ENCODE data around the gene NACC1. TPM values are rescaled to one million over a fixed set of nuclear protein-coding genes. Genes with fewer than 3 reads are reported as not detected.
A peak's percentile ranks its signal among the peaks of the same experiment; 100 is the strongest.

NACC1 gene
- total and polyA plus RNA-seq, 2 of the 13 experiments (the other 11 are each of a cell fraction or from before 2014, with no cell fraction given): 31.8 to 42.3 TPM

DNA sequence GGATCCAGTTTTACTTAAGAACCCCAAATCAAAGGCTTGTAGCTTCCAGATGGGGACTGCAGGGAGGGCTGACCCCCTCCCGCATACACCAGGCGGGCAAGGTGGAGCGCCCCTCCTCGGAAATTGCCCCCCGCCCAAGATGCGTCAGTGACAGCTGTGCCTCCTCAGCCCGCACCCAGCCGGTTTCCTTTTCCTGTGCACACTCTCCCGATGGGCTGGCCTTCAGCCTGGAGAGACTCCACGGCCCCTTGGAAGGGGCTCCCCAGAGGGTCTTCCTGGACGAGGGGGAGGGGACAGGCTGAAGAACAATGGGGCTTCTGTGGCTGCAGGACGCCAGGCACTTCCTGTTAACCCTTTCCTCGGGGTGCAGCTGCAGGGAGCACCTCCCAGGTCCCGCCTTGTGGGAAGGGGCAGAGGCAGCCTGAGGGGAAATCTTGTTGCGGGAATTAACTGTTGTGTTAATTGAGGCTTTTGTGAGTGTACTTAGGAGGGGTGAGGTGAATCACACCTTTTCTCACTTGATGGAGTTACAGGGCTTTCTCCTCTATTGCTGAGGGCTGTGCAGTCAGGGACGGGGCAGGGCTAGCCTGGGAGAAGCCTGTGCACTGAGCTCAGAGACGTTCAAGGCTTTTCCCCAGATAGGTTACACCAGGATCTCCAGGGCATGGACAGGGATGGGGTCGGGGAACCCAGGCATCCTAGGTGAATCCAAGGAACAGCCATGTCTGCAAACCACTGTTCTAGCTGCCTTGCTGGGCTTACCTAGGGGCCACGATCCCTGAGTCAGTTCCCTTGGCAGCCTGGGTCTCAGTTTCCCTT is 46.5 kb downstream of the NACC1 start (continued):
- TF ChIP-seq, protein P1, sequence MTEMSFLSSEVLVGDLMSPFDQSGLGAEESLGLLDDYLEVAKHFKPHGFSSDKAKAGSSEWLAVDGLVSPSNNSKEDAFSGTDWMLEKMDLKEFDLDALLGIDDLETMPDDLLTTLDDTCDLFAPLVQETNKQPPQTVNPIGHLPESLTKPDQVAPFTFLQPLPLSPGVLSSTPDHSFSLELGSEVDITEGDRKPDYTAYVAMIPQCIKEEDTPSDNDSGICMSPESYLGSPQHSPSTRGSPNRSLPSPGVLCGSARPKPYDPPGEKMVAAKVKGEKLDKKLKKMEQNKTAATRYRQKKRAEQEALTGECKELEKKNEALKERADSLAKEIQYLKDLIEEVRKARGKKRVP (CRISPR knock-in tag; IDR thresholded peaks at IDR 0.05): peak in 1 of 2 experiments; percentile 51; a peak in 1 of 4 replicates
- no peak for TF ChIP-seq TCF12 (IDR thresholded peaks at IDR 0.05)
- no peak for TF ChIP-seq TCF12 (CRISPR knock-in tag; IDR thresholded peaks at IDR 0.05)
- TF ChIP-seq CHD4 (IDR thresholded peaks at IDR 0.05; ENCODE audit: borderline replicate concordance, low read length): peak; percentile 66; the same call in 1 of the 2 replicates
- peak; percentile 17 for TF ChIP-seq YY1 (IDR thresholded peaks at IDR 0.05; ENCODE audit: insufficient read depth, insufficient replicate concordance, low read depth, low read length)
- no peak for TF ChIP-seq ETV6 (CRISPR knock-in tag; conservative IDR thresholded peaks at IDR 0.05)
- TF ChIP-seq SUZ12 (IDR thresholded peaks at IDR 0.05; ENCODE audit: low read depth, low read length): no peak
- no peak for TF ChIP-seq ZNF138 (CRISPR knock-in tag; IDR thresholded peaks at IDR 0.05; ENCODE audit: low read depth)
- TF ChIP-seq BATF2 (CRISPR knock-in tag; IDR thresholded peaks at IDR 0.05): peak; percentile 74; the same call in 1 of the 2 replicates
- TF ChIP-seq ZNF337 (CRISPR knock-in tag; IDR thresholded peaks at IDR 0.05; ENCODE audit: borderline replicate concordance, low read depth): no peak
- no peak for TF ChIP-seq NBN (conservative IDR thresholded peaks at IDR 0.05)
- TF ChIP-seq MEF2D (CRISPR knock-in tag; IDR thresholded peaks at IDR 0.05): peak; percentile 50; the same call in 1 of the 2 replicates
- no peak; the same call in 1 of the 2 replicates for TF ChIP-seq ZNF598 (CRISPR knock-in tag; IDR thresholded peaks at IDR 0.05; ENCODE audit: borderline replicate concordance)
- no peak for TF ChIP-seq PAF1 (CRISPR knock-in tag; IDR thresholded peaks at IDR 0.05)
- peak; percentile 84 for TF ChIP-seq SIN3A (IDR thresholded peaks at IDR 0.05; ENCODE audit: borderline replicate concordance, low read depth, low read length)
- TF ChIP-seq CCDC6 (CRISPR knock-in tag; IDR thresholded peaks at IDR 0.05): no peak
- TF ChIP-seq ARNT2 (CRISPR knock-in tag; IDR thresholded peaks at IDR 0.05; ENCODE audit: low read depth): peak; percentile 78
- TF ChIP-seq ZNF292 (CRISPR knock-in tag; IDR thresholded peaks at IDR 0.05; ENCODE audit: borderline replicate concordance, low read depth): peak; percentile 43; the same call in 1 of the 2 replicates
- TF ChIP-seq JUND (CRISPR knock-in tag; IDR thresholded peaks at IDR 0.05): no peak
- TF ChIP-seq ZNF343 (CRISPR knock-in tag; IDR thresholded peaks at IDR 0.05): no peak
- TF ChIP-seq PITX1 (CRISPR knock-in tag; IDR thresholded peaks at IDR 0.05): peak; percentile 74; the same call in 1 of the 2 replicates
- no peak for TF ChIP-seq SMYD3 (CRISPR knock-in tag; IDR thresholded peaks at IDR 0.05)
- peak; percentile 97 for TF ChIP-seq HIVEP1 (CRISPR knock-in tag; IDR thresholded peaks at IDR 0.05)
- TF ChIP-seq, protein P2, sequence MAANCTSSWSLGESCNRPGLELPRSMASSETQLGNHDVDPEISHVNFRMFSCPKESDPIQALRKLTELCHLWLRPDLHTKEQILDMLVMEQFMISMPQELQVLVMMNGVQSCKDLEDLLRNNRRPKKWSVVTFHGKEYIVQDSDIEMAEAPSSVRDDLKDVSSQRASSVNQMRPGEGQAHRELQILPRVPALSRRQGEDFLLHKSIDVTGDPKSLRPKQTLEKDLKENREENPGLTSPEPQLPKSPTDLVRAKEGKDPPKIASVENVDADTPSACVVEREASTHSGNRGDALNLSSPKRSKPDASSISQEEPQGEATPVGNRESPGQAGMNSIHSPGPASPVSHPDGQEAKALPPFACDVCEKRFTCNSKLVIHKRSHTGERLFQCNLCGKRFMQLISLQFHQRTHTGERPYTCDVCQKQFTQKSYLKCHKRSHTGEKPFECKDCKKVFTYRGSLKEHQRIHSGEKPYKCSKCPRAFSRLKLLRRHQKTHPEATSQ (CRISPR knock-in tag; IDR thresholded peaks at IDR 0.05; ENCODE audit: borderline replicate concordance): no peak
- no peak for TF ChIP-seq ZNF720 (CRISPR knock-in tag; IDR thresholded peaks at IDR 0.05)

Data from HepG2 (cell line).